GM19452 (cell line): ENCODE results near the gene MIF.
"Not testable (repeated sequence)": the region's sequence is repeated elsewhere in the genome, so short reads cannot be mapped to it uniquely, and the experiment has no call there.

ENCODE experiments used
- ATAC-seq: cut with Tn5 transposase; IDR thresholded peaks from one replicate; pipeline ENCODE4 v1.9.1; 2021; ENCODE audit not compliant: unreplicated experiment

MIF gene

GRCh38 chr22:23900227-23900626 is 6.0 kb downstream of the MIF start:
- ATAC-seq, result not testable (repeated sequence)

- ATAC-seq, result no peak
These were observed 7.4 kb downstream of the MIF start for GRCh38 chr22:23901600-23901999.

DNA sequence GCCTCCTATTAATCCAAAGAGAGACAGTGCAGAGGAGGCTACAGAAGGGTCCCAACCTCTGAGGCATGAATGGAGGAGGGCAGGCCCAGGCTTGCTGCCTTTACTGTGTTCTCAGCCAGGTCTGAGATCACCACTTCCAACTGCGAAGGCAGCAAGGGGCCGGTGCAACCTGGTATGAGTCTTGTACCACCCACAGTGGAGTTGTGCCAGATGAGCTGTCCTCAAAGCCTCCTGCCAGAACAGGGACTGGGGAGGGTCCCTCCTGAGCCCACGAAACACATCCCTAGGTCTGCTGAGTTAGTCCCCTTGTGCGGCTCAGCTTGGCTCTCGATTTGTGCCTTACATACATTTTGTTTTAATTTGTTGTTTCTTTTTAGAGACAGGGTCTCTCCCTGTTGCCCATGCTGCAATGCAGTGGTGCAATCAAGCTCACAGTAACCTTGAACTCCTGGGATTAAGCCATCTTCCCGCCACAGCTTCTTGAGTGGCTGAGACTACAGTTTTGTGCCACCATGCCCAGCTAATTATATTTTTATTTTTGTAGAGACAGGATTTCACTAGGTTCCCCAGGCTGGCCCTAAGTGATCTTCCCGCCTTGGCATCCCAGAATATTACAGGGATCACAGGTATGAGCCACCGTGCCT is 9.3 kb downstream of the MIF start:
- ATAC-seq, result no peak

DNA sequence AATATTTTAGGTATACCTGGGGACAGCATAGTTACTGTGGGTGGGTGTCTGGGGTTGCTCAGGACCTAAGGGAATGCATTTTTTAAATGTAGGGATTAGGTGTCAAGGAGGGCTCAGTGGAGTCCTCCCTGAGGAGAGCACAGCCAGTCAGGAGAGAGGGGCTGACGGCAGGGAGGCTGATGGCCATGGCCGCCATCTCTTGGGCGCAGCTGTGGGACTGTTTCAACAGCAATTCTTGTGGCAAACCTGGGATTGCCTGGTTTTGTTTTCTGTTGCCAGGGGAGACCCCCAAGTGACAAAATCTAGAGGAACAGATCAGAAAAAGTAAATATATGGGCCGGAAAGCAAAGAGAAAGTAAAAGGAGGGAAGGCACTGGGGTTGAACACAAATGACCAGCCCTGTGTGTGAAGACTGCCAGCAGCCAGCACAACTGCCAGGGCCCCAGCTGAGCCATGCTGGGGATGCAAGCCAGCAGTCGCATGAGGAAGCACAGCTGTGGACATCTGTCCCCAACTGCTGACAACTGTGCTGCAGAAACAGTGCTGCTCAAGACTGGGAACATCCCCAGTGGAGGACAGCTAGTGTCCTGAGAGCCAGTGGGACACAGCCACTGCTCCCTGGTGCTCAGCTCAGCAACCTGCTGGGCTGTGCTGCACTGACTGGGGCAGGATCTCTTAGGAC is 10.5 kb downstream of the MIF start:
- no peak for ATAC-seq

- ATAC-seq, result no peak
These were observed 12.5 kb downstream of the MIF start for GRCh38 chr22:23906641-23907040.

GRCh38 chr22:23907423-23907822 is 13.2 kb downstream of the MIF start:
- not testable (repeated sequence) for ATAC-seq

DNA sequence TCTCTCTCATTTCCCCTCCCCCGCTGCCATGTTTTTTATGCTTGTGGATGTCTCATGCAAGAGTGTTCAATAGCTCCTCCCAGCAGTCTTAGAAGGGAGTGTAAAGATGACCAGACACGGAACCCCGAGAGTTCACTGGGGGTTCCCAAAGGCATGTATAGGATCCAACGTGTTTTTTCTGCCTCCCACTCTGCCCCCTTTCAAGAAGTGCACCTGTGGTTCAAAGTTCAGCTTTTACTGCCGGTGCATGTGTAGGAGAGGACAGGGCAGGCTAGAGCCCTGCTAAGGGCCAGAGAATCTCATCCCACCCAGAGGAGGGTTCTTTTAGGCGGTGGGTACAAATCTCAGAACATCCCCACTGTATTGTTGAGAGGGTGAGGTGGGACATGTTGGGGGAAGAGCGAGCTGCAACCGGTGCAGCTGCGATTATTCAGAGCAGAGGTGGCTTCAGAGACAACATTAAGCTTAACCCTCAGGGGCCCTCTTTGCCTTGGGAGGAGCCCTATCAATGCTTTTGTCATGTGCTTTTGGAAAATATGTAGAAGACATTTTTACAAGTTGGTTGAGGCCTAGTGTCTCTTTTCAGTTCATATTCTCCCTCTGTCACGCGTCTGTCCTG is 14.5 kb downstream of the MIF start:
- no peak for ATAC-seq

DNA sequence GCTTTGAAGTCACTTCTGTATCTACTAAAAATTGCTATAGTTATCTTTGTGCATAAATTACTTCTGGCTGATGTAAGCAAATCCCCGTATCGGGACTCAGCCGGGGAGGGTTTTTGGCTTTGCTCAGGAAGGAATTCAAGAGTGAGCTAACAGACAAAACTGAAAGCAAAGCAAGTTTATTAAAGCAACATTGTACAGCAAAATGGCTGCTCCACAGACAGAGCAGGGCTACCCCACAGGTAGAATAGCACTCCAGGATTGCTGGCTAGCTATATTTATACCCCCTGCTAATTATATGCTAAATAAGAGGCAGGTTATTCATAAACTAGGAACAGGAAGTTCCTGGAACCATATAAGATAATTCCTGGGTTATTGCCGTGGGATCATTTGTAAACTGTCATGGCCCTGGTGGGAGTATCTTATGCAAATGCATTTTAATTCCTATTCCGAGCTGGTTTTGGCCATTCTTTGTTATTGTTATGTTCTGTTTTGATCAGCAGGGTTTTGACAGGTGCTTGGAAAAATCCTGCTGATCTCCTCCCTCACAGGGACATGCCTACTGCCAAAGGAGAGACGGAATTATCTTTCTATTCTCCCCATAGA is 15.2 kb downstream of the MIF start:
- ATAC-seq, result no peak

- no peak for ATAC-seq
These were observed 16.5 kb downstream of the MIF start for GRCh38 chr22:23910496-23911190.

- ATAC-seq, result no peak
These were observed 17.3 kb downstream of the MIF start for GRCh38 chr22:23911318-23911980.

GRCh38 chr22:23912293-23912903 is 18.2 kb downstream of the MIF start:
- no peak for ATAC-seq

DNA sequence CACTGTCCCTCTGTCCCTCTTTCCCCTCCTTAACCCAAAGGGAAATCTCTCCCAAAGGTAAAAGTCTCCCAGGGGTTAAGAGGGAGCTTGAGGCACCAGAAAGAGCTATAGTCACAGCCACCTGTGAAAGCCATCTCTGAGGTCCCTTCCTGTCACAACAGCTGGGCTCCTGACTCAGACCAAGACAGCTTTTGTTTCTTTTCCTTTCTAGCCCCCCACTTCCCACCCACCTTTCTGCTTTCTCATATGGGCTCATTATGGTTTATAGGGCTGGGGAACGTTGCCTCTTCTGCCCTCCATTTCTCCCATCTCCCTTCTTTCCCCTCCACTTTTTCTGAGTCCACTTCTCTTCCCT is 19.1 kb downstream of the MIF start:
- ATAC-seq, result no peak

- peak; percentile 95 for ATAC-seq
These were observed 19.6 kb downstream of the MIF start for GRCh38 chr22:23913661-23914353.

- ATAC-seq, result no peak
These were observed 21.1 kb downstream of the MIF start for GRCh38 chr22:23915290-23915689.

- not testable (repeated sequence) for ATAC-seq
These were observed 26.1 kb downstream of the MIF start for GRCh38 chr22:23920267-23920611.

DNA sequence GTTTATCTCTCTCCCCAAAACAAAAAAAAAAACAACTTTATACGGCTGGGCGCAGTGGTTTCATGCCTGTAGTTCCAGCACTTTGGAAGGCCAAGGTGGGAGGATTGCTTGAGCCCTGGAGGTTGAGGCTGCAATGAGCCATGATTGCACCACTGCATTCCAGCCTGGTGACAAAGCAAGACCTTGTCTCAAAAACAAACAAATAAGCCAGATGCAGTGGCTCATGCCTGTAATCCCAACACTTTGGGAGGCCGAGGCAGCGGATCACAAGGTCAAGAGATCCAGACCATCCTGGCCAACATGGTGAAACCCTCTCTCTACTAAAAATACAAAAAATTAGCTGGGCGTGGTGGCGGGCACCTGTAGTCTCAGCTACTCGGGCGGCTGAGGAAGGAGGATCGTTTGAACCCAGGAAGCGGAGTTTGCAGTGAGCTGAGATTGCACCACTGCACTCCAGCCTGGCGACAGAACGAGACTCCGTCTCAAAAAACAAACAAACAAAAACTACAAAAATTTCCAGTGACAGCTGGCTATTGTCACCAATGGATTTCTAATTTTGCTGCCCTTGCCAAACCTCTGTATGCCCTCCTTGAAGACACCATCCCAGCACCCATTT is 27.5 kb downstream of the MIF start:
- ATAC-seq, result not testable (repeated sequence)

DNA sequence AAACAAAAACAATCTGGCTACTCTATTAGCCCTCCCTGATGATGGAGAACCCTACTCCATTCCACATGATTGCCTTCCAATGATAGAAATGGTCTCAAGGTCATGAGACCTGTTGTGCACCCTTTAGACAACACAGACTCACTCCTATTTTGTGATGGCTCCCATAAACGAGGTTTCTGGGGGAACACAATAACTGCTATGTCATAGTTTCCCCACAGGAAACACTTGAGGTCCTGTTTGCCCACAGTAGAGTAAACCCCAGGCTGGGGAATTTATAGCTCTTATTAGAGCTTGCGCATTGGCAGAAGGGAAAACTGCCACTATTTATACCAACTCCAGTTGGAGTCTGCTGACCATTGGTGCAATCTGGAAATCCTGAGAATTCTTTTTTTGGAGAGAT is 28.7 kb downstream of the MIF start:
- ATAC-seq, result no peak

DNA sequence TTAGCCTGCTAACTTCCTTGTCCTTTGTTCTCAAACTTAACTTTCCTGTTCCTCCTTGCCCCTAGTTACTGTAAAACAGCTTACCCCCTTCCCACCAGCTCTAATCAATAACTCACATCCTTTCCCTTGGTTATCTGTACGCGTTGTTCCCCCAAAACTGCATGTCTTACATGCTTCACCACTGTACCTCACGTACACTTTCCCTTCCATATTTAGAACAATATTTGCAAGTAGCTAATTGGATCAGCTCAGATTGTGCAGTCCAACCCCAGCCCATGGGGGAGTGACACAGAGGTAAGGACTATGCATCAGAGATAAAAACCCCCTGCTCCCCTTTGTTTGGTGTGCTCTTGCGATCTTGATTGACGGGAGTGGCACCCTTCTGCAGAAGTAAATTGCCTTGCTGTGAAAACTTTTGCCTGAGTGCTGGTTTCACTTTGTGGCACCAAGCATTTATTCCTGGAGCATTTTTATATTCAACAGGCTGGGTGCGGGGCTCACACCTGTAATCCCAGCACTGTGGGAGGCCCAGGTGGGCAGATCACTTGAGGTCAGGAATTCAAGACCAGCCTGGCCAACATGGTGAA is 30.9 kb downstream of the MIF start:
- no peak for ATAC-seq

GRCh38 chr22:23926561-23926960 is 32.4 kb downstream of the MIF start:
- no peak for ATAC-seq
